Measurements from ENCODE around the gene LACRT.
"Not testable (repeated sequence)": the region's sequence is repeated elsewhere in the genome, so short reads cannot be mapped to it uniquely, and the experiment has no call there.

GRCh38 chr12:54639112-54639511 is 4.4 kb upstream of the LACRT start:
- not testable (repeated sequence) for TF ChIP-seq EZH2phosphoT487 (IDR thresholded peaks at IDR 0.05; ENCODE audit: low read depth, severe bottlenecking, unreplicated experiment)
- TF ChIP-seq, protein P1, sequence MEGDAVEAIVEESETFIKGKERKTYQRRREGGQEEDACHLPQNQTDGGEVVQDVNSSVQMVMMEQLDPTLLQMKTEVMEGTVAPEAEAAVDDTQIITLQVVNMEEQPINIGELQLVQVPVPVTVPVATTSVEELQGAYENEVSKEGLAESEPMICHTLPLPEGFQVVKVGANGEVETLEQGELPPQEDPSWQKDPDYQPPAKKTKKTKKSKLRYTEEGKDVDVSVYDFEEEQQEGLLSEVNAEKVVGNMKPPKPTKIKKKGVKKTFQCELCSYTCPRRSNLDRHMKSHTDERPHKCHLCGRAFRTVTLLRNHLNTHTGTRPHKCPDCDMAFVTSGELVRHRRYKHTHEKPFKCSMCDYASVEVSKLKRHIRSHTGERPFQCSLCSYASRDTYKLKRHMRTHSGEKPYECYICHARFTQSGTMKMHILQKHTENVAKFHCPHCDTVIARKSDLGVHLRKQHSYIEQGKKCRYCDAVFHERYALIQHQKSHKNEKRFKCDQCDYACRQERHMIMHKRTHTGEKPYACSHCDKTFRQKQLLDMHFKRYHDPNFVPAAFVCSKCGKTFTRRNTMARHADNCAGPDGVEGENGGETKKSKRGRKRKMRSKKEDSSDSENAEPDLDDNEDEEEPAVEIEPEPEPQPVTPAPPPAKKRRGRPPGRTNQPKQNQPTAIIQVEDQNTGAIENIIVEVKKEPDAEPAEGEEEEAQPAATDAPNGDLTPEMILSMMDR (IDR thresholded peaks at IDR 0.05; ENCODE audit: poor library complexity), result not testable (repeated sequence)
